GM18868 (cell line): Measurements from ENCODE around the gene PIAS4.
"Not testable (repeated sequence)": the region's sequence is repeated elsewhere in the genome, so short reads cannot be mapped to it uniquely, and the experiment has no call there.

Experiments used
- ATAC-seq: cut with Tn5 transposase; IDR thresholded peaks from one replicate; pipeline ENCODE4 v1.9.1; 2021; ENCODE audit warnings: mild to moderate bottlenecking, moderate library complexity; ENCODE audit not compliant: unreplicated experiment

The PIAS4 gene

GRCh38 chr19:3990815-3991117, 16.8 kb upstream of the PIAS4 start:
- ATAC-seq = no peak

GRCh38 chr19:3995607-3996006, 11.9 kb upstream of the PIAS4 start:
- ATAC-seq = no peak

GRCh38 chr19:3998667-3999412, 8.7 kb upstream of the PIAS4 start:
- ATAC-seq = not testable (repeated sequence)

GRCh38 chr19:4000798-4001197, 6.7 kb upstream of the PIAS4 start:
- ATAC-seq = not testable (repeated sequence)

- ATAC-seq = not testable (repeated sequence)
Measured at GRCh38 chr19:4005436-4005835, 2.1 kb upstream of the PIAS4 start.

DNA sequence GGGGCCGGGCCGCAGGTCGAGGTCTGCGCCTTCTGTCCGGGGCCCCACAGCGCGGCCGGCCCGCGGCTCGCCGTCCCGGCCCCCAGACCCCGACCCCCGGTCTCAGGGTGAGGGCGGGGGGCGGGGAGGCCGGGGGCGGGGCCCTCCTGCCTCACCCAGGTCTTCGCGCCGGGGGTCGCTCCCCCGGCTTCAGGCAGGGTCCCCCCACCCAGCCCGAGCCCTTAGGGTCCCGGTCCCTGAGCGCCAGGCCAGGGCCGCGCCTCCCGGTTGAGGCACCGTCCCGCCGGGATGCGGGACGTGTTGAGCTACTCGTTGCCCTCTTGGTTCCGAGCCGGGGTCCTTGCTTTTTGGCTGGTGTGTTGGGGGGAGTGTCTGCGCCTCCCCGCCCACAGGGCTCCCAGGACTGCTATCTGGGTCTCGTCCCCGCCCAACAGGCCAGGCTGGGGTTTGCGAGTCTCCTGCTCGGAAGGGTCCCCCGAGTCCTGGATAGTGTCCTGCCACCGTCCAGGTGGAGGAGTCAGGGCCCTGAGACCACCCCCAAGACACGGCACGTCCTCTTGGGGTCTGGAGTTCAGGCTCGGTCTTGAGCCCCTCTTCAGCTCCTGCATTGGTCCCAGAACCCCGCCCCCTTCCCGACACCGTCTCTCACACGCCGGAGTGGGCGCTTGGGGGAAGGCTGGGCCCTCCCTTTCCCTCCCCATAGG, 452 bp downstream of the PIAS4 start:
- ATAC-seq = no peak

- ATAC-seq = no peak
Measured at GRCh38 chr19:4009990-4010807, 2.7 kb downstream of the PIAS4 start.

- no peak for ATAC-seq
Measured at GRCh38 chr19:4010808-4011110, 3.2 kb downstream of the PIAS4 start.

DNA sequence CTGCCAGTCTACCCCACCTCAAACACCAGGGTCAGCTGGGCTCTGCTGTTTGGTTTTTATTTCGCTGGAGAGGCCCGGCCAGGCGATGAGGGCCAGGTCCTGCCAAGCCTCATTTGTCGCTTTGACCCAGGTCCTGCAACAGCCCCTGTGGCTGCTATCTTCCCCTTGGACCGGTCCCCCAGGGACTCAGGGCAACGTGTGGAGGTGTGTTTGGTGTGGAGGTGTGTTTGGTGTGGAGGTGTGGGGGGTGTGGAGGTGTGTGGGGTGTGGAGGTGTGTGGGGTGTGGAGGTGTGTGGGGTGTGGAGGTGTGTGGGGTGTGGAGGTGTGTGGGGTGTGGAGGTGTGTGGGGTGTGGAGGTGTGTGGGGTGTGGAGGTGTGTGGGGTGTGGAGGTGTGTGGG, 3.9 kb downstream of the PIAS4 start:
- not testable (repeated sequence) for ATAC-seq

DNA sequence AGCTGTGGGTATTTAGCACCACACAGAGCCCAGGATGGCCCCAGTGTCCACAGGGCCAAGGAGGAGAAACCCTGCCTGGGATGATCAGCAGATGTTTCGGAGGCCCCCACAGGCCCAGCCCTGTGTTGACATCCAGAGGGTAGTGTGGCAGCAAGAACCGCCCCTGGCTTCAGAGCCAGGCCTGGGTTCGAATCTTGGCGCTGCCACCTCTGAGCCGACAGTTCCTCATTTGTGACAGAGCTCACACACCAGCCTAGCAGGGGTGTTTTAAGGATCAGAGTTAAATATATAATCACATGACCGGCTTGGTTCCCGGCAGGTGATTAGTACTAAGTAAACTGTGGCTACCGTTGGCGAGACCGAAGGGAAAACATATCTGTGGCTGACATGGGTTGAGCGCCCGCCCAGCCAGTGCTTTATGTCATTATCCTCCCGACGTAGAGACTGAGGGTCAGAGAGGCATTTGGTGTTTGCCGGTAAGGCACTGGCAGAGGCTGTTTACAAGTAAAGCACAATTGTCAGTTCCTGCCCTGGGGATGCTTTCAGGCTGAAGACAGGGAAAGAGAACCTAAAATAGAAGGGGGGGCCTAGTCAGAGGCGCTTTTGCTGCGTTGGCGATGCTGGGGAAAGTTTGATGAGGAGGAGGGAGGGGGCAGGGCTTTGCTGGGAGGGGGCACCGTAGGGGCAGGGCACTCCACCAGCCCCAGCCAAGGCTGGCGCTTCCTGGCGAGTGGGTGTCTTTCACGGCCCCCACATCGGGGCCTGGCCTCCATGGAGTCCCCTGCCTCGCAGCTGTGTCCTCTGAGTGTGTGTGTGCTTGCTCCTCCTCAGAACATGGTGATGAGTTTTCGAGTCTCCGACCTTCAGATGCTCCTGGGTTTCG, 4.8 kb downstream of the PIAS4 start:
- no peak for ATAC-seq

DNA sequence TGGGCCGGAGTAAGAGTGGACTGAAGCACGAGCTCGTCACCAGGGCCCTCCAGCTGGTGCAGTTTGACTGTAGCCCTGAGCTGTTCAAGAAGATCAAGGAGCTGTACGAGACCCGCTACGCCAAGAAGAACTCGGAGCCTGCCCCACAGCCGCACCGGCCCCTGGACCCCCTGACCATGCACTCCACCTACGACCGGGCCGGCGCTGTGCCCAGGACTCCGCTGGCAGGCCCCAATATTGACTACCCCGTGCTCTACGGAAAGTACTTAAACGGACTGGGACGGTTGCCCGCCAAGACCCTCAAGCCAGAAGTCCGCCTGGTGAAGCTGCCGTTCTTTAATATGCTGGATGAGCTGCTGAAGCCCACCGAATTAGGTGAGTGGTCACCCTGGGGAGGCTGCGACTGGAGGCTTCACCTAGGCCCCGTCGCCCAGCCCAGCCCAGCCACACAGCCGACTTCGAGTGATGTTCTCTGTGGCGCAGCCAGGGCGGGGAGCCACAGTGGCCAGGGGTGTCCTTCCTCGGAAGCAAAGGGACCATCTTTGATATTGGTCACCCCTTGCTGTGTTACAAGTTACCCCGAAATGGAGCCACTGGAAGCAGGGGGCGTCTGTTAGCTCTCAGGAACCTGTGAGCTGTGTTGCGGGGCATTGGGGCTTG, 5.6 kb downstream of the PIAS4 start:
- ATAC-seq = no peak

DNA sequence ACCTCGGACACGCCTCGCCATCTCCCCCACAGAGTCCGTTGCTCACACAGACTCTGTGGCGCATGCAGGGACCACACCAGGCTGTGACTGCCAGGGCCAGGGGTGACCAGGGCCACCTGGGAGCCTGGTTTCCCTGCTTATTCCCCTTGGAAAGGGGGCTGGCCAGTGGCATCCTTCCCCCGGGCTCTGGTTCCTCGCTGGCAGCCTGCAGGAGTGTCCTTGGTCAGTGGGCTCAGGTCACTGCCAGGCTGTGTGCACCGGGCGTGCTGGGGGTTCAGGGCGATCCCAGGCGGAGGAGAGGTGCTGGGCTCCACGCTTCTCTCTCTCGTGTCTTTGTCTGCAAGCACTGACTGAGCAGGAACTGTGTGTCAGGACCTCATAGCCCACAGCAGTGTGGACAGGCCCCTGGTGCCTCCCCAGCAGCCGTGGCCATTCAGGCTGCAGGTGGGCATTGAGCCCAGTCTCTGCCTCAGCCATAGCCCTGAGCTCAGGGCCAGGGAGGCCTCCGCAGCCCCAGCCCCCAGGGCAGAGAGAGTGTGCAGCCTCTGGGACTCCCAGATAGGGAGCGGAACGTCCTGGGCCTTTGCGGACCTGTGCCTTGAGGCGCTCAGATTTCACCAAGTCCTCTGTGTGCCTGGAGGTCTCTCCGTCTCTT, 6.5 kb downstream of the PIAS4 start:
- no peak for ATAC-seq

GRCh38 chr19:4014541-4015491, 7.3 kb downstream of the PIAS4 start:
- ATAC-seq = no peak

GRCh38 chr19:4015705-4016402, 8.3 kb downstream of the PIAS4 start:
- ATAC-seq = no peak

- no peak for ATAC-seq
Measured at GRCh38 chr19:4016486-4016885, 8.9 kb downstream of the PIAS4 start.

DNA sequence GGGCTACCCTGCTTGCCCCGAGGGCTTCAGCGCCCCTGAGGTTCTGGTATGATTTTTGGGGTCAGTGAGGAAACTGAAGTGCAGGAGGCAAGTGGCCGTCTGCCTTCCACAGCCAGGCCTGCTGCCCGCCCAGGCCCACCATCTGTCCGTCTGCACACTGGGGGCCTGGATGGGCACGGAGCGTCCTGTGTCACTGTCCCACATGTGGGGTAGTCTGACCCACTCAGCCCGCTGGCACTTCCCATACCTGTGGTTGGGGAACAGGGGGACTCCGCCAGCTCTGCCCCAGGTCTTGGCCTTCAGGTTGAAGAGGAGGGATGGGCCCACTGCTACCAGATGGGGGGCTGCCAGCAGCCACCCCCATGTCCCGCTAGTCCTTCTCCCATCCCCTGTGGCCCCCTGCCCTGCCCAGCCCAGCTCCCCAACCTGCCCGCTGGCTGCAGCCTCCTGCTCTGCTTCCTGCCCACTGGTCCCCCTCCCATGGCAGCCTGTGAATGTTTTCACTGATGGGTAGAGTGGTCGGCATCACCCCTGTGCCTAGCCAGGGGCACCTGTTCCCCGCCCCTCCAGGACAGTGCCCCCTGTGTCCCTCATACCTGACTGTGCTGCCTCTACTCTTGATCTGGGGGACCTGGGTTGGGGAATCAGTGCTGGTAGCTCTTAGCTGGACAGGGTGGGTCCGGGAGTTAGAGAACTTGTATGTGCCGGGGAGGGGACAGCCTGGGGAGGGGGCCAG, 9.5 kb downstream of the PIAS4 start:
- ATAC-seq = no peak

DNA sequence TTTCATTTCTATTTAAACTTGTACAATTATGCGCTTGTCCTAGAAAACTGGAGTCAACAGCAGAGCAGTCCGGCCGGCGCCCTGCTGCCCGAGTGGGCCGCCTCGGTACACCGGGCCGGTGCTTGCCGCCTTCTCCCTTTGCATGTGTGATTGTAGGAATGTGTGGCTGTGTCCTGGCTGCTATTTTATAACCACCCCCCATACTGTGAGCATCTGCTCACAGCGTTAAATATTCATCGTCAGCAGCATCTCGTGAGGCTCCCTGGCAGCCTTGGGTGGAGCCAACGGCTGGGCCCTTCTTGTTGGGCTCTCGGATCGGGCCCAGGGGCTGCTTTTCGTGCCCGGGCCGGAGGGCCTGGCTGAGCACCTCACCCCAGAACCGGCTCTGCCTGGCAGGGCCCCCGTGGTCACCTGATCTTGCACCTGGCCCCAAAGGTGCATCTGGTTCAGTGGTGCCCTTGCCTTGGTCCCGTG, 10.6 kb downstream of the PIAS4 start:
- no peak for ATAC-seq
